ENCODE measurements around the gene WDR27.

GRCh38 chr6:169452869-169453620 is 248.8 kb downstream of the WDR27 start:
- no peak for TF ChIP-seq CTCF (IDR thresholded peaks at IDR 0.05)
- TF ChIP-seq POLR2A (IDR thresholded peaks at IDR 0.05), result no peak

All from prostate gland (tissue), 2 donors.